ENCODE data around the gene UMAD1.
A peak's percentile ranks its signal among the peaks of the same experiment; 100 is the strongest.

UMAD1 gene

DNA sequence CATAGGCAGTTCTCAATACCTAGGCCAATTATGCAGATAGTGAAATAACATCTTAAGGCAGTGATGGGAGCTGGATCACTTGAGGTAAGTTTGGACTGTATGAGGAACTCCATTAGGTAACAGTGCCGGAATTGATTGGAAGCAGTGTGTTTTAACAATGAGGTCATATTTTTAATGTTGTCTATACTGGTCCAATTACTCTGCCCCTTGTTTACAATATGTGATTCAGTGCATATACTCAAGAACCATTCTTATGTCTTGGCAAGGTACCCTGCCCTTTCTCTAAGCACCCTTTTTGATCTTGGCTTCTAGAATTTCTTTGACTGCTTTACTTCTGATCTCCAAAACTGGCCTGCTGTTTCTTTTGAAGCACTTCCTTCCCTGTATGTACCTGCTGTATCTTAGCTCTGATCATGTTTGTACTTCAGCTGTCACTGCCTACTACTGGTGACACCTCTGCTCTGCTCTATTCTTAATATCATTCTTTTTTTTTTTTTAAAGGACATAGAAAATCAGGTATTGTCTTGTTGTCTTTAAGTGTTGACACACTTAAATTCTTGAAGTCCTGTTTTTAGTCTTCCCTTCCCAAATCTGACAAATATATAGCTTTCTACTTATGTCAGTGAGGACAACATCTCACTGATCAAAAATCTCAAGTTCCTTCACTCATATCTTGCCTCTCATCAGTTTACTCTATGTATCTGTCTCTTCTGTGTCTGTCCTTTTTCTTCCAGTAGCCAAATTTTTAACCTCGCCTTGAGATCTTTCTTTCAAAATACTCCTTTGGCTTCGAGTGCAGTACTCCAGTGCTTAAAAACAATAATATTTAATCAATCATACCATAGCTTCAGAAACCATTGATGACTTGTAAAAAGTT, 124.2 kb downstream of the UMAD1 start:
- H3K4me3 ChIP-seq (ENCODE audit: low read depth, low read length) = no peak overlapping the region
- DNase-seq (ENCODE audit: low read depth) = no peak
- TF ChIP-seq CTCF (IDR thresholded peaks at IDR 0.05; ENCODE audit: control insufficient read depth, extremely low read depth, insufficient read depth) = no peak; the same call in 1 of the 2 replicates

DNA sequence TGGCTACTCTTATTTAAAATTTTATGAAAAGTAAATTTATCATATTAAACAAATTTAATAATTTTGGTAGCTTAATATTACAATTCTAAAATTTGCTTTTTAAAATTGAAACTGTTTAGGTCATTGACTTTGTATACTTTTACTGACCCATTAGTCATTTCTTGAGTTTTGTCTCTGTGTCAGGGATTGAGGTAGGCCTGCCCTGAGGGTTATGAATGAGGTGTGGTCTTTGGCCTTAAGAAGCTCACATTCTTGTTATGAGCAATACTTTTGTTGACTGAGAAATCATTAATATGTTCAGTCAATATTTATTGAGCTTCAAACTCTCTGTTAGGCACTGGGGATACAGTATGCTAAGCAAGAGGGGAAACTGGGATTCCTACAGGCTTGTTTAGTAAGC, 124.9 kb downstream of the UMAD1 start:
- H3K4me3 ChIP-seq (ENCODE audit: low read depth, low read length) = no peak overlapping the region
- DNase-seq (ENCODE audit: low read depth) = peak; percentile 57
- TF ChIP-seq CTCF (IDR thresholded peaks at IDR 0.05; ENCODE audit: control insufficient read depth, extremely low read depth, insufficient read depth) = no peak

DNA sequence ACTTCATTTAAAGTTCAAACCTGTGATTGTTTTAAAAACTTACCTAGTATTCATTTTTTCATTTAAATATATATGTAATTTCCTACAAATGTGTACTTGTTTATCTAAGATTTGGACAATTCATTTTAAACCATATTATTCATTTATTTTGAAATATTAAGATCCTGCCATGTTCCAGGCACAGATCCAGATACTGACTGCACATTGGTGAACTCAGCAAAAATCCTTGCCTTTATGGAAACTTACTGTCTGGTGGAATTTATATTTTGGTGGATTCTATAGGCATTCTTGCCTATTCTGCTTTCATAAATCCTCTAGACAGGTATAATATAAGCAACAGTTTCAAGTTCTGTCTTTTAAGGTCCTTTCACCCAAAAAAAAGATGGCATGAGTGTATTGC, 126.1 kb downstream of the UMAD1 start:
- no peak for TF ChIP-seq CTCF (IDR thresholded peaks at IDR 0.05; ENCODE audit: control insufficient read depth, extremely low read depth, insufficient read depth)
- DNase-seq (ENCODE audit: low read depth) = no peak
- no peak overlapping the region for H3K4me3 ChIP-seq (ENCODE audit: low read depth, low read length)

DNA sequence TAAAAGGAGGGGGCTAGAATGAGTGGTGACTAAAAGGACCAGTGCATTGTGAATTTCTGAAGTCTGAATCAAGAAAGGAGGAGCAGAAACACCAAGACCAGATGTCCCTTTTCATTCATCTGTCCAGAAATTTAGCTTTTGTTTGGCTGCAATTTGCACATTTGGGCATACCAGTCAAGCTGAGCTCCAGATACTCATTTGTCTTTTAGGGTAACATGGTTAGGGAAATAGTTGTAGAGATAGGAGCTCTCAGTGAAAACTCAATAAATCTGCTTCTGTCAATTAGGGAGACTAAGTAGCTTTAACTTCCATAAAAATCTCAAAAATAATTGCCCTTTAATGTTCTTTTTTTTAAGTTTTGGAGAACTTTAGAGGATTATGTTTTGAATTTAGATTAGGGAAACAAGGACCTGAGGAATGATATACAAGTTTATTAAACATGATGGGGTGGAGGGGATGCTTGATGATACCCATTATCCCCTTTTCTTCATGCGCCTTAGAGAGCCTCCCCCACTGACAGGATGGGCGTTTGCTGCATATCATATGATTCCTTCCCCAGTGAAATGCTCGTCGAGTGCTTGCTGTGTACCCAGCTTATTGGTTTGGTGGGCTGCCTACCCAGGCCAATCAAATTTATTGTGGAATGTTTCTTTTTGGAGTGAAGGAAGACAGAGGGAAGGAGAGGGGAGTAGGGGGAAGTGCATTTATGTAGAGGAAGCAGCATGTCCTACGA, 128.6 kb downstream of the UMAD1 start:
- H3K4me3 ChIP-seq (ENCODE audit: low read depth, low read length) = no peak overlapping the region
- no peak for TF ChIP-seq CTCF (IDR thresholded peaks at IDR 0.05; ENCODE audit: control insufficient read depth, extremely low read depth, insufficient read depth)
- DNase-seq (ENCODE audit: low read depth) = no peak

DNA sequence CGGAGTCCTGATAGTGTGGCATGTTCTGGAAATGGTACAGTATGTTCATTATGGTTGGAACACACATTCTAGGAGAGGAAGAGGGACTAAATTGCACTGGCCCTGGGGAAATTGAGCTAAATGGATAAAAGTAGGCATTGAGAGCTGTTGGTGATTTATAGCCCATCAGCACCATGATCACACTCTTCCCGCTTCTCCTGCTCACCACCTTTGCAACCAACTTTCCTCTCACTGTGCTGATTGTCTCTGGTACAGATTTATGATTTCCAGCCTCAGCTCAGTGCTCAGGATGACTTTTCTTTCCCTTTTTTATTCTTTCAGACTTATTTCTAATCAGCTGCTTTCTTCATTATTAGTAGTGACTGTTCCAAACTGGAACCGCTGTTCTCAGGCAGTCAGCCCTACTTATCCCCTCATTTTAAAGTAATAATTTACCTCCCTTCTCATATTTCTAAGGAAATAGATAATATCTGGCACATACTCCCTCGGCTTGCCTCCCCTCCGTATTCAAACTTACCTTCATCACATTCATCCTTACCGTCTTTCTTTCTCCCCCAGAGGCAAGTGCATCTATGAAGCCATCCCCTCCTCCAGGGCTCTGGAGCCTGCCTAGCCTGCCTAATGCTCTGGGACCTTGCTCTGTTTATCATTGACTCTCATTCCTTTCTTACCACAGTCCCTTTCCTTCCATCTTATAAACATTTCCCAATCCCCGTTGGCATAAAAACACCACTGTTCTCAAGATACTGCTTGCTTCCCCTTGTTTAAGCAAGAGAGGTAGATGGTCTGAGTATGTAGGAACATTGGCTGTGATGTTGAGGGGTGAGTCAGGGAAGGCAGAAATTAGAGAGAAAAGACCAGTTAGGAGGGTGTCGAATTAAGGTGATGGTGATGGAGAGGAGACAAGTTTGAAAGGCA, 129.4 kb downstream of the UMAD1 start:
- TF ChIP-seq CTCF (IDR thresholded peaks at IDR 0.05; ENCODE audit: control insufficient read depth, extremely low read depth, insufficient read depth) = no peak
- no peak for DNase-seq (ENCODE audit: low read depth)
- H3K4me3 ChIP-seq (ENCODE audit: low read depth, low read length) = no peak overlapping the region

- H3K4me3 ChIP-seq (ENCODE audit: low read depth, low read length) = no peak overlapping the region
- TF ChIP-seq CTCF (IDR thresholded peaks at IDR 0.05; ENCODE audit: control insufficient read depth, extremely low read depth, insufficient read depth) = no peak
- no peak for DNase-seq (ENCODE audit: low read depth)
Measured at GRCh38 chr7:7771452-7771851, 130.9 kb downstream of the UMAD1 start.

Data from LNCaP clone FGC (cell line).